Cardiac muscle cell (in vitro differentiated cells and primary cell): Measurements from ENCODE around the gene RPS10. TPM values are rescaled to one million over a fixed set of nuclear protein-coding genes. Genes with fewer than 3 reads are reported as not detected.

ENCODE experiments used
- DNase-seq, 2 donors: peaks; one replicate each; pipeline versions ENCODE4 v3.0.0 to v3.0.0-alpha.2; 2010 to 2017; ENCODE audit warnings: low read depth in 1 of 2, low spot score in 1 of 2
- H3K27ac ChIP-seq: fragments of 200-600 bp; sonication (generic); 2 replicates; pipeline ENCODE4 v1.5.1; 2016
- H3K27me3 ChIP-seq: fragments of 200-600 bp; sonication (generic); 2 replicates; pipeline ENCODE4 v1.6.0; 2016; ENCODE audit warnings: control low read depth
- H3K36me3 ChIP-seq: fragments of 200-600 bp; sonication (generic); 2 replicates; pipeline ENCODE4 v1.5.1; 2016; ENCODE audit warnings: control low read depth
- H3K4me1 ChIP-seq: fragments of 200-600 bp; sonication (generic); 2 replicates; pipeline ENCODE4 v1.8.1; 2017; ENCODE audit warnings: low read depth, mild to moderate bottlenecking, mixed run types
- H3K4me3 ChIP-seq: fragments of 200-600 bp; sonication (generic); 2 replicates; pipeline ENCODE4 v1.5.1; 2016; ENCODE audit warnings: mild to moderate bottlenecking
- H3K9me3 ChIP-seq: fragments of 200-600 bp; sonication (generic); 2 replicates; pipeline ENCODE4 v1.5.1; 2017; ENCODE audit warnings: low read depth, mild to moderate bottlenecking, control low read depth
- polyA plus RNA-seq: library from polyadenylated mRNA; unstranded; fragments of >200 nt; fragmentation: Nextera tagmentation; extraction: Ambion mirVana; gene quantifications from 2 replicates; pipeline ENCODE4 v1.2.1, GENCODE V29; 2016
- total RNA-seq: library from RNA; depleted of rRNA; stranded (reverse); fragments of >200 nt; gene quantifications from 2 replicates; pipeline ENCODE4 v1.2.3, GENCODE V29; 2016
- TF ChIP-seq, protein P1 (sequence below): IDR thresholded peaks from 2 replicates; pipeline ENCODE4 v1.5.1; 2012; ENCODE audit warnings: low read depth, mild to moderate bottlenecking, low read length

The RPS10 gene
- total and polyA plus RNA-seq, 2 experiments from 2014 or later: 632 to 1,764 TPM

DNA sequence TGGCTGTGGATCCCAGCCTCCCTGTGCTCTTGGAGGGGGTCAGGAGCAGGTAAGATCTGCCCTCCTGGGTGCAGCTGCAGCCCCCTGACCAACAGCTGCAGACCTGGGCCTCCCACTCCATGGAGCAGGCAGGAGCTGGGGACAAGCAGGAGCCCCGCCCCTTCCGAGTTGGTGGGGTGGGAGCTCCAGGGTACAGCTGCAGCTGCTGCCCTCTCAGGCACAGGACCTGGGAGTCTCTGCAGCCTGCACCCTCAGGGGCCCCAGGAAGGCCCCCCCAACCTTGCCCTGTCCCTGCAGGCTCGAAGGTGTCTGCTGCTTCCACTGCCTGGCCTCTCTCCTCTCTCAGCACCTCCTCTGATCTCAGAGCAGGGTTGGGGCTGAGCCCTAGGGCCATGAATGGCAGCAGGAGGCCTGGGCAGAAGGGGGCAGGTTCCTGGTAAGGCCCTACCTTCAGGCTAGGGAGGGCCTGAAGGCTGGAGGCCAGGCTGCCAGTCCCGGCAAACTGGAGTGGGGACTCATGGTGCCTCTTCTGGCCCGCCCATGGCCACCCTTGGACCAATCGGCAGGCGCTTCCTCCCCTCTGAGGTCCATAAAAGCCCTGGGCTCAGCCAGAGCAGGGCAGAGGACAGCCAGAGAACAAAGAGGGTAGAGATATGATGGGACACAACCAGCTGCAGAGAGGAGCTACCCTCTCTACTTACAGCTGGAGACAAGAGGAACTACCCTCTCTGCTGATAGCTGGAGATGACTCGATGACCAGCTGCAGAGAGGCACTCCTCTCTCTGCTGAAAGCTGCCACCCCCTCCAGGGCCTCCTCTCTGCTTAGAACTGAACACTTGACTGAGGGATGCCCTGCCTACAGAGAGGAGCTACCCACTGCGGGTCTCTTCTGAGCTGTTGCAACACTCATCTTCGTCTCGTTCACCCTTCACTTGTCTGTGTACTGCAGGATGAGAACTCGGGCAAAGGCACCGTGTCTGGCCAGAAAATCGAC lies 32.2 kb upstream of the RPS10 start:
- Histone ChIP-seq H3K9me3 (no peaks in the 10 kb centered on the region), H3K27me3 (no peaks in the 10 kb centered on the region), H3K4me3 (no peak overlapping the region), H3K4me1 (no peaks in the 10 kb centered on the region), H3K27ac (no peak overlapping the region), H3K36me3 (no peaks in the 10 kb centered on the region)
- DNase-seq: peak in 1 of 2 donors; percentile 49
- TF ChIP-seq, protein P1, sequence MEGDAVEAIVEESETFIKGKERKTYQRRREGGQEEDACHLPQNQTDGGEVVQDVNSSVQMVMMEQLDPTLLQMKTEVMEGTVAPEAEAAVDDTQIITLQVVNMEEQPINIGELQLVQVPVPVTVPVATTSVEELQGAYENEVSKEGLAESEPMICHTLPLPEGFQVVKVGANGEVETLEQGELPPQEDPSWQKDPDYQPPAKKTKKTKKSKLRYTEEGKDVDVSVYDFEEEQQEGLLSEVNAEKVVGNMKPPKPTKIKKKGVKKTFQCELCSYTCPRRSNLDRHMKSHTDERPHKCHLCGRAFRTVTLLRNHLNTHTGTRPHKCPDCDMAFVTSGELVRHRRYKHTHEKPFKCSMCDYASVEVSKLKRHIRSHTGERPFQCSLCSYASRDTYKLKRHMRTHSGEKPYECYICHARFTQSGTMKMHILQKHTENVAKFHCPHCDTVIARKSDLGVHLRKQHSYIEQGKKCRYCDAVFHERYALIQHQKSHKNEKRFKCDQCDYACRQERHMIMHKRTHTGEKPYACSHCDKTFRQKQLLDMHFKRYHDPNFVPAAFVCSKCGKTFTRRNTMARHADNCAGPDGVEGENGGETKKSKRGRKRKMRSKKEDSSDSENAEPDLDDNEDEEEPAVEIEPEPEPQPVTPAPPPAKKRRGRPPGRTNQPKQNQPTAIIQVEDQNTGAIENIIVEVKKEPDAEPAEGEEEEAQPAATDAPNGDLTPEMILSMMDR: no peak

DNA sequence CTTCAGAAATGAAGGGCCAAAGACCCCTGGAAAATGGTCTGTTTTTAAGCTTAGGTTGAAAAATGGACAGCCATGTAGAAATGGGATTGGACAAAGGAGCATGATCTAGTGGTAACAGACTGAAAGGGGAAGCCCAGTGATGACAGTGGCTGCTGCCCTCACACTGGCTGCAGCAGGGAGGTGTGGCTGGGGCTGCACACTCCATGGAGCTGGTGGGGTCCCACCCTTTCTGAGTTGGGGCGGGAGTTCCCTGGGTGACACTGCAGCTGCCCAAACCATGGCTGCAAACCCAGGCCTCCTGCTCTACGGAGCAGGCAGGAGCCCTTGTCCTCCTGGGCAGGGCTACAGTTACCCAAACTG lies 31.5 kb upstream of the RPS10 start:
- no peaks in the 10 kb centered on the region for H3K36me3 ChIP-seq
- TF ChIP-seq, protein P1: no peak
- H3K4me3 ChIP-seq: no peak overlapping the region
- no peaks in the 10 kb centered on the region for H3K27me3 ChIP-seq
- DNase-seq: no peak
- no peaks in the 10 kb centered on the region for H3K9me3 ChIP-seq
- H3K27ac ChIP-seq: no peak overlapping the region
- no peaks in the 10 kb centered on the region for H3K4me1 ChIP-seq

DNA sequence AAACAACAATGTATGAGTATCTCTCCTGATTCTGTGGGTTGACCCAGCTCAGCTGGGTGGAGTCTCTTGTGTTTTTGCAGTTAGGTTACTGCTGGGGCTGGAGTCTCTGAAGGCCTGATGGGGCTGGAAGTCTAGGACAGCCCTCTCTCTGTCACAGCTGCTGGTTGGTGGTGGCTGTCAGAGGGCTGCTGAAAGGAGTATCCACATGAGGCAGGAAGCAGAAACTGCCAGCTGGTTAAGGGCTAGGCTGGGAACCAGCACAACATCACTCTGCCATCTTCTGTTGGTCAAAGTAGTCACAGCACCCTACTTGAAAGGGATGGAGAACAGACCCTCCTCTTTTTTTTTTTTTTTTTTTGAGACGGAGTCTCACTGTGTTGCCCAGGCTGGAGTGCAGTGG lies 30.0 kb upstream of the RPS10 start:
- H3K4me1 ChIP-seq: no peaks in the 10 kb centered on the region
- TF ChIP-seq, protein P1: no peak
- DNase-seq: no peak
- no peaks in the 10 kb centered on the region for H3K27me3 ChIP-seq
- no peak overlapping the region for H3K4me3 ChIP-seq
- H3K36me3 ChIP-seq: no peaks in the 10 kb centered on the region
- H3K27ac ChIP-seq: no peak overlapping the region
- no peaks in the 10 kb centered on the region for H3K9me3 ChIP-seq

DNA sequence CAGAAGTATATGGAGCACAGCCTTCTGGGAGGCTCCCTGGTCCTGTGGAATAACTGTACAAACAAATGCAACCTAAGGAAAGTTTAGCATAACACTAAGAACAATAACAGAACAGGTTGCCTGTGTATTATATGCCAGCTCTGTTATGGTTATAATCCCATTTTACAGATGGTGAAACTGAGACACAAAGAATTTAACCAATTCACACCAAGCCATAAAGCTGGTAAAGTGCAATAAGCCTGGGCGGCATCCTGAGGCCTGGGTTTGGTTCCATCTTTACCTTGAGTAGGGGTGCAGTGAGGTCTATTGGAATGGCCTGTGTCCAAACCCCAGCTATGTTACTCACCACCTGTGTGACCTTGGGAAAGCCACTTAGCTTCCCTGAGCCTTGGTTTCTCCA lies 25.3 kb upstream of the RPS10 start:
- TF ChIP-seq, protein P1: no peak
- no peak overlapping the region for H3K4me3 ChIP-seq
- H3K27me3 ChIP-seq: no peaks in the 10 kb centered on the region
- H3K4me1 ChIP-seq: peaks cover 4% of the 10 kb centered on the region
- DNase-seq: no peak
- no peaks in the 10 kb centered on the region for H3K36me3 ChIP-seq
- H3K9me3 ChIP-seq: no peaks in the 10 kb centered on the region
- no peak overlapping the region for H3K27ac ChIP-seq

DNA sequence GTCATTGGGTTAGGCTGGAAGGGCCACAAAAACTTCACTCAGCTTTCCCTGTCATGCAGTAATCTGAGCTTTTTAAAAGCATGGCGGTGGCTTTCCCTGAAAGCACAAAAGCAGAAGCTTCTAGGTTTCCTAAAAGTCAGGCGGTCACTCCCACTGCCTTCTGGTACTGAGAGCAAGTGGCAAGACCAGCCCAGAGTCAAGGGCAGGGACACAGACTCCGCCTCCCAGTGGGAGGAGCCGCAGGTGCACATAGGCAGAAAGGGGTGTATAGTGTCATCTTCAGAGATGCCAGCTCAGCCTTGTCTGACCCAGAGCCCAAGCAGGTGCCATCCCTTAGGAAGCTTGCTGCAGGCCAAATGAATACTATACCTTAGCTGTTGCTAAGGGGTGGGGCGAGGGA lies 22.0 kb upstream of the RPS10 start:
- no peaks in the 10 kb centered on the region for H3K27me3 ChIP-seq
- peak in 1 of 2 donors; percentile 25 for DNase-seq
- no peaks in the 10 kb centered on the region for H3K9me3 ChIP-seq
- no peak overlapping the region for H3K27ac ChIP-seq
- H3K4me1 ChIP-seq: peaks cover 4% of the 10 kb centered on the region
- TF ChIP-seq, protein P1: no peak
- no peak overlapping the region for H3K4me3 ChIP-seq
- H3K36me3 ChIP-seq: no peaks in the 10 kb centered on the region
